Body of pancreas (tissue), 4 donors: ENCODE results near the gene SEC31B.

Experiments
- CTCF ChIP-seq, 7 experiments: fragments of 450-650 bp in 4 of 7; fragments of 200-600 bp in 3 of 7; sonication (generic) in 3 of 7; IDR thresholded peaks; one replicate each; pipeline ENCODE4 v1.5.1; 2016 to 2019; ENCODE audit warnings: antibody characterized with exemption in 7 of 7
- POLR2A ChIP-seq, 3 donors: fragments of 450-650 bp; IDR thresholded peaks; one replicate each; pipeline ENCODE4 v1.6.1; 2016; ENCODE audit warnings: antibody characterized with exemption in 3 of 3, mild to moderate bottlenecking in 2 of 3

- TF ChIP-seq CTCF (IDR thresholded peaks at IDR 0.05) = no peak
- TF ChIP-seq POLR2A (IDR thresholded peaks at IDR 0.05) = no peak
Observed at GRCh38 chr10:100483876-100484666, 35.6 kb downstream of the SEC31B start.
